IMR-90 (cell line): ENCODE results near the gene SIK3. TPM values are rescaled to one million over a fixed set of nuclear protein-coding genes. Genes with fewer than 3 reads are reported as not detected.

Source experiments
- ATAC-seq: fragments of 200-7000 bp; cut with Tn5 transposase; 2 replicates; pipeline ENCODE4 v1.9.1; 2020; ENCODE audit warnings: low read depth, mild to moderate bottlenecking, moderate library complexity
- BruUV-seq: library from RNA; stranded (reverse); fragments of 400-500 nt; replicated peaks from 2 replicates; lab custom pipeline; 2021; lab: Mats Ljungman, UMichigan
- CTCF ChIA-PET: fragments of 300-600 bp; formaldehyde crosslinking; extraction: SDS; loops from one replicate; lab custom pipeline; 2021; ENCODE audit warnings: antibody characterized with exemption; lab: Yijun Ruan, JAX
- POLR2A ChIA-PET: fragments of 300-600 bp; sonication (Branson Sonifier 250); formaldehyde crosslinking; loops from one replicate; lab custom pipeline; 2022; ENCODE audit warnings: antibody characterized with exemption; ENCODE audit not compliant: unreplicated experiment; lab: Charles Lee
- DNase-seq: peaks from one replicate; pipeline ENCODE4 v3.0.0; 2013
- H2AFZ ChIP-seq: replicated peaks from 2 replicates; pipeline ENCODE3; 2013; ENCODE audit warnings: low read length, mild to moderate bottlenecking; ENCODE audit not compliant: poor library complexity
- H2AK5ac ChIP-seq: 2 replicates; pipeline ENCODE4 v1.6.1; 2013; ENCODE audit warnings: low read depth, low read length, inconsistent platforms
- H2AK9ac ChIP-seq: replicated peaks from 2 replicates; pipeline ENCODE3; 2013; ENCODE audit warnings: mild to moderate bottlenecking, low read depth, low read length, moderate library complexity; ENCODE audit not compliant: poor library complexity
- H2BK120ac ChIP-seq: 2 replicates; pipeline ENCODE4 v1.6.1; 2013; ENCODE audit warnings: low read depth, low read length, inconsistent platforms
- H2BK15ac ChIP-seq: 3 replicates; pipeline ENCODE4 v1.6.1; 2013; ENCODE audit warnings: low read depth, low read length, inconsistent platforms
- H2BK20ac ChIP-seq: 2 replicates; pipeline ENCODE4 v1.6.1; 2013; ENCODE audit warnings: low read depth, mild to moderate bottlenecking, inconsistent platforms, low read length, moderate library complexity
- H2BK5ac ChIP-seq: 2 replicates; pipeline ENCODE4 v1.6.1; 2013; ENCODE audit warnings: mild to moderate bottlenecking, low read depth, low read length, inconsistent platforms; ENCODE audit not compliant: poor library complexity, severe bottlenecking
- H3K14ac ChIP-seq: replicated peaks from 2 replicates; pipeline ENCODE4 v1.6.1; 2013; ENCODE audit warnings: low read depth, low read length, inconsistent platforms
- H3K18ac ChIP-seq: 2 replicates; pipeline ENCODE4 v1.6.1; 2013; ENCODE audit warnings: low read depth, low read length, control low read depth
- H3K23ac ChIP-seq: 2 replicates; pipeline ENCODE4 v1.6.1; 2013; ENCODE audit warnings: low read depth, low read length, inconsistent platforms
- H3K27ac ChIP-seq: 2 replicates; pipeline ENCODE4 v1.5.1; 2013; ENCODE audit warnings: mild to moderate bottlenecking, control low read depth, low read length; ENCODE audit not compliant: insufficient read depth
- H3K27me3 ChIP-seq: 2 replicates; pipeline ENCODE4 v1.6.1; 2013; ENCODE audit warnings: low read length; ENCODE audit not compliant: control insufficient read depth, insufficient read depth
- H3K36me3 ChIP-seq: 2 replicates; pipeline ENCODE4 v1.6.1; 2013; ENCODE audit warnings: low read length, mixed read lengths; ENCODE audit not compliant: control insufficient read depth, insufficient read depth
- H3K4ac ChIP-seq: 2 replicates; pipeline ENCODE4 v1.6.1; 2013; ENCODE audit warnings: low read depth, low read length, inconsistent platforms
- H3K4me1 ChIP-seq: 2 replicates; pipeline ENCODE4 v1.6.1; 2013; ENCODE audit warnings: low read length, mixed read lengths; ENCODE audit not compliant: control insufficient read depth, insufficient read depth
- H3K4me2 ChIP-seq: 2 replicates; pipeline ENCODE4 v1.6.1; 2013; ENCODE audit warnings: low read depth, mild to moderate bottlenecking, control low read depth, low read length, moderate library complexity
- H3K4me3 ChIP-seq: 2 replicates; pipeline ENCODE4 v1.5.1; 2013; ENCODE audit warnings: low read depth, mild to moderate bottlenecking, control low read depth, low read length, moderate library complexity; ENCODE audit not compliant: insufficient read depth
- H3K56ac ChIP-seq: 2 replicates; pipeline ENCODE4 v1.6.1; 2013; ENCODE audit warnings: low read length, inconsistent platforms; ENCODE audit not compliant: insufficient read depth; ENCODE audit errors: extremely low read depth
- H3K79me1 ChIP-seq, 2 experiments: 2 replicates each; pipeline ENCODE4 v1.6.1; 2013; ENCODE audit warnings: low read length in 2 of 2, inconsistent platforms in 1 of 2, low read depth in 1 of 2
- H3K9ac ChIP-seq: 2 replicates; pipeline ENCODE4 v1.6.1; 2013; ENCODE audit warnings: low read depth, low read length, control low read depth
- H3K9me1 ChIP-seq: 2 replicates; pipeline ENCODE4 v1.6.1; 2013; ENCODE audit warnings: low read length, inconsistent platforms; ENCODE audit not compliant: insufficient read depth
- H3K9me3 ChIP-seq: 2 replicates; pipeline ENCODE4 v1.6.1; 2013; ENCODE audit warnings: low read length; ENCODE audit not compliant: control insufficient read depth, insufficient read depth
- H4K20me1 ChIP-seq: 2 replicates; pipeline ENCODE4 v1.6.1; 2013; ENCODE audit warnings: low read length, inconsistent platforms; ENCODE audit not compliant: insufficient read depth
- H4K5ac ChIP-seq: 2 replicates; pipeline ENCODE4 v1.6.1; 2013; ENCODE audit warnings: mild to moderate bottlenecking, low read depth, low read length, control low read depth
- H4K8ac ChIP-seq, 2 experiments: 2 replicates each; pipeline ENCODE4 v1.6.1; 2013; ENCODE audit warnings: low read depth in 2 of 2, low read length in 2 of 2, control low read depth in 1 of 2, inconsistent platforms in 1 of 2
- H4K91ac ChIP-seq: 2 replicates; pipeline ENCODE4 v1.6.1; 2013; ENCODE audit warnings: low read depth, low read length, inconsistent platforms; ENCODE audit not compliant: insufficient read depth
- CEBPB ChIP-seq: IDR thresholded peaks from 2 replicates; pipeline ENCODE4 v1.6.1; 2012; ENCODE audit warnings: low read depth, low read length, improper control_type of control experiment
- CHD1 ChIP-seq: IDR thresholded peaks from 2 replicates; pipeline ENCODE4 v1.6.1; 2012; ENCODE audit warnings: low read depth, low read length, improper control_type of control experiment
- MXI1 ChIP-seq: IDR thresholded peaks from 2 replicates; pipeline ENCODE4 v1.6.1; 2012; ENCODE audit warnings: low read depth, mild to moderate bottlenecking, low read length, moderate library complexity, borderline replicate concordance
- POLR2A ChIP-seq: IDR thresholded peaks from 2 replicates; pipeline ENCODE4 v1.6.1; 2012; ENCODE audit warnings: mild to moderate bottlenecking, low read depth, low read length
- RAD21 ChIP-seq: IDR thresholded peaks from 2 replicates; pipeline ENCODE4 v1.6.1; 2012; ENCODE audit warnings: low read length, improper control_type of control experiment
- SMC3 ChIP-seq: fragments of 150-350 bp; IDR thresholded peaks from 2 replicates; pipeline ENCODE4 v1.6.1; 2016; ENCODE audit warnings: low read depth, mild to moderate bottlenecking, antibody characterized with exemption, low read length, moderate library complexity
- dilution Hi-C: fragments of 300-500 bp; cut with HindIII; formaldehyde crosslinking; loops from one replicate; pipeline ENCODE4 v1.14.3; 2018; ENCODE audit warnings: low sequenced_read_pairs; ENCODE audit not compliant: unreplicated experiment
- in situ Hi-C: fragments of 300-500 bp; cut with MboI; formaldehyde crosslinking; loops from 3 replicates; pipeline ENCODE4 v1.14.3; 2019; ENCODE audit warnings: low sequenced_read_pairs, inconsistent platforms, mixed read lengths
- intact Hi-C: fragments of 100-400 bp; cut with micrococcal nuclease; formaldehyde crosslinking; loops from 2 replicates; pipeline ENCODE4 v1.10.0; 2022
- polyA plus RNA-seq, 3 experiments: library from polyadenylated mRNA; depleted of rRNA; stranded (reverse); fragments of >200 nt; gene quantifications; 2 replicates each; pipeline ENCODE4 v1.2.3, GENCODE V29; 2012; ENCODE audit warnings: low replicate concordance in 1 of 3
- total RNA-seq: library from RNA; depleted of rRNA; stranded (reverse); fragments of >200 nt; gene quantifications from 2 replicates; pipeline ENCODE4 v1.2.3, GENCODE V29; 2012
- TF ChIP-seq, protein P1 (sequence below): fragments of 150-350 bp; IDR thresholded peaks from 2 replicates; pipeline ENCODE4 v1.6.1; 2016; ENCODE audit warnings: low read depth, mild to moderate bottlenecking, low read length, moderate library complexity, borderline replicate concordance
- TF ChIP-seq, protein P2 (sequence below): fragments of 150-350 bp; IDR thresholded peaks from 2 replicates; pipeline ENCODE4 v1.6.1; 2017; ENCODE audit warnings: mild to moderate bottlenecking, antibody characterized with exemption, low read length, low read depth
- TF ChIP-seq, protein P3 (sequence below): conservative IDR thresholded peaks from 2 replicates; pipeline ENCODE4 v1.5.1; 2012; ENCODE audit warnings: mild to moderate bottlenecking, low read depth, low read length, improper control_type of control experiment

SIK3 gene
- total and polyA plus RNA-seq, 2 of the 4 experiments (the other 2 are of a cell fraction): 8.2 to 9.1 TPM

DNA sequence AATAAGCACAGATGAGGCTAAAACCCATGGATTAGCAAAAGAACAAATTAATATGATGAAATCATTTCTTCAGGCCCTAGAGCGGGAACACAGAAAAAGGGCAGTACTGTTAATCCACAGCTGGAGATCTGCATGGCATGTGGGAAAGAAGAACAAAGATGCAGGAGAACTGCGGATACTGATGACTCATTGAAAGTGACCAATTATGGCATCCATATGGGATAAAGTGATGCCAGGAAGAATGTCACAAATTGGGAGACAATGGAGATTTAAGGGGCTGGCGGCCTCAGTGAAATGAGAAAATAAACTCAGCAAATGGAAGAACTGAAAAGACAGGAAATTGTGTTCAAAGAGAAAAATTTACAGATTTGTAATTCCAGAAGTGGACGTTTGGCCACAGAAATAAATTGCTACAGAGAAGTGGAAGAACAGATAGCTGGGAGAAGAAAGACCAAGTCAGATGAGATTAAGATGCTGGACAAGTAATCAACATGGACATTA lies 39.4 kb downstream of the SIK3 start (continued):
- 0 out of 2 replicates have a peak, but pooled peaks have one; percentile 33 for TF ChIP-seq CEBPB

DNA sequence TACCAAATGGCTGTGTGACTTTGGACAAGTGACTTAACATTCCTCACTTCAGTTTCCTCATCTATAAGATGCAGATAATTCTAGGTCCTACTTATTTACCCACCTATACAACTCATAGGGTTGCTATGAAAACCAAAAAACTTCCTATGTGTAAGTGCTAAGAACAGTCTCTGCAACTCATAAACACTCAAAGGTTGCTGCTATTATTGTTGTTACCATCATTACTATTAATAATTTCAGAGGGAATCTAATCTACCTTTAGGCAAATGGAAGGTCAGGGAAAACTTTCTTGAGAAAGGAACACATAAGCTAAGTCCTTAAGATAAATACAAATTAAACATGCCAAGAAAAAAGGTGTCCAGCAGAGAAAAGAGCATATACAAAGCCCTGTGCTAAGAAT lies 40.5 kb downstream of the SIK3 start:
- ChIA-PET CTCF (no interaction called here), POLR2A (no interaction called here)
- H3K4me2 ChIP-seq: no peak overlapping the region
- H3K9me3 ChIP-seq: no peaks in the 10 kb centered on the region
- H2BK120ac ChIP-seq: no peak overlapping the region
- H3K9ac ChIP-seq: no peak overlapping the region
- no peak overlapping the region for H2BK5ac ChIP-seq
- H4K91ac ChIP-seq: no peak overlapping the region
- no peak overlapping the region for H3K14ac ChIP-seq
- intact Hi-C loops (no loop called here), dilution Hi-C loops (no loop called here), in situ Hi-C loops (no loop called here)
- TF ChIP-seq SMC3 (no peak), MXI1 (no peak), RAD21 (no peak), POLR2A (no peak), CHD1 (no peak)
- TF ChIP-seq, protein P1, sequence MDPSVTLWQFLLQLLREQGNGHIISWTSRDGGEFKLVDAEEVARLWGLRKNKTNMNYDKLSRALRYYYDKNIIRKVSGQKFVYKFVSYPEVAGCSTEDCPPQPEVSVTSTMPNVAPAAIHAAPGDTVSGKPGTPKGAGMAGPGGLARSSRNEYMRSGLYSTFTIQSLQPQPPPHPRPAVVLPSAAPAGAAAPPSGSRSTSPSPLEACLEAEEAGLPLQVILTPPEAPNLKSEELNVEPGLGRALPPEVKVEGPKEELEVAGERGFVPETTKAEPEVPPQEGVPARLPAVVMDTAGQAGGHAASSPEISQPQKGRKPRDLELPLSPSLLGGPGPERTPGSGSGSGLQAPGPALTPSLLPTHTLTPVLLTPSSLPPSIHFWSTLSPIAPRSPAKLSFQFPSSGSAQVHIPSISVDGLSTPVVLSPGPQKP: no peak
- TF ChIP-seq, protein P2, sequence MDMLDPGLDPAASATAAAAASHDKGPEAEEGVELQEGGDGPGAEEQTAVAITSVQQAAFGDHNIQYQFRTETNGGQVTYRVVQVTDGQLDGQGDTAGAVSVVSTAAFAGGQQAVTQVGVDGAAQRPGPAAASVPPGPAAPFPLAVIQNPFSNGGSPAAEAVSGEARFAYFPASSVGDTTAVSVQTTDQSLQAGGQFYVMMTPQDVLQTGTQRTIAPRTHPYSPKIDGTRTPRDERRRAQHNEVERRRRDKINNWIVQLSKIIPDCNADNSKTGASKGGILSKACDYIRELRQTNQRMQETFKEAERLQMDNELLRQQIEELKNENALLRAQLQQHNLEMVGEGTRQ: no peak
- TF ChIP-seq, protein P3, sequence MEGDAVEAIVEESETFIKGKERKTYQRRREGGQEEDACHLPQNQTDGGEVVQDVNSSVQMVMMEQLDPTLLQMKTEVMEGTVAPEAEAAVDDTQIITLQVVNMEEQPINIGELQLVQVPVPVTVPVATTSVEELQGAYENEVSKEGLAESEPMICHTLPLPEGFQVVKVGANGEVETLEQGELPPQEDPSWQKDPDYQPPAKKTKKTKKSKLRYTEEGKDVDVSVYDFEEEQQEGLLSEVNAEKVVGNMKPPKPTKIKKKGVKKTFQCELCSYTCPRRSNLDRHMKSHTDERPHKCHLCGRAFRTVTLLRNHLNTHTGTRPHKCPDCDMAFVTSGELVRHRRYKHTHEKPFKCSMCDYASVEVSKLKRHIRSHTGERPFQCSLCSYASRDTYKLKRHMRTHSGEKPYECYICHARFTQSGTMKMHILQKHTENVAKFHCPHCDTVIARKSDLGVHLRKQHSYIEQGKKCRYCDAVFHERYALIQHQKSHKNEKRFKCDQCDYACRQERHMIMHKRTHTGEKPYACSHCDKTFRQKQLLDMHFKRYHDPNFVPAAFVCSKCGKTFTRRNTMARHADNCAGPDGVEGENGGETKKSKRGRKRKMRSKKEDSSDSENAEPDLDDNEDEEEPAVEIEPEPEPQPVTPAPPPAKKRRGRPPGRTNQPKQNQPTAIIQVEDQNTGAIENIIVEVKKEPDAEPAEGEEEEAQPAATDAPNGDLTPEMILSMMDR: no peak
- no peak overlapping the region for H2AK5ac ChIP-seq
- H4K8ac ChIP-seq: no peak overlapping the region
- H3K27ac ChIP-seq: no peak overlapping the region
- no peak overlapping the region for H3K4ac ChIP-seq
- H3K56ac ChIP-seq: no peak overlapping the region
- H3K27me3 ChIP-seq: no peaks in the 10 kb centered on the region
- no peaks in the 10 kb centered on the region; the same call in 1 of the 2 replicates for H3K9me1 ChIP-seq
- peaks cover 19% of the 10 kb centered on the region for H4K20me1 ChIP-seq
- no peak overlapping the region for H2AFZ ChIP-seq
- no peak overlapping the region for H2AK9ac ChIP-seq
- no peak overlapping the region for H2BK15ac ChIP-seq
- BruUV-seq: no TSS peak
- H3K23ac ChIP-seq: no peak overlapping the region
- H4K5ac ChIP-seq: no peak overlapping the region
- DNase-seq (no peak), ATAC-seq (no peak)
- H2BK20ac ChIP-seq: no peak overlapping the region
- H3K4me3 ChIP-seq: no peak overlapping the region
- peaks cover 6% of the 10 kb centered on the region for H3K4me1 ChIP-seq
- no peaks in the 10 kb centered on the region for H3K36me3 ChIP-seq
- H3K79me1 ChIP-seq: peaks cover 28 to 59% of the 10 kb centered on the region in 2 experiments
- H3K18ac ChIP-seq: no peak overlapping the region; the same call in 1 of the 2 replicates
